Measurements from ENCODE around the gene ATP2A1.
A peak's percentile ranks its signal among the peaks of the same experiment; 100 is the strongest.

ATP2A1 gene

GRCh38 chr16:28878083-28878926 lies at the start of gene ATP2A1:
Gene ATP2A1, plus strand, starts transcription at chr16:28878488. Its CDS starts 184 bp downstream, at chr16:28878672.
- H3K36me3 Mint-ChIP-seq (ENCODE audit: low read depth), result peaks cover 6% of the 10 kb centered on the region
- H3K27me3 Mint-ChIP-seq, result peaks cover 9% of the 10 kb centered on the region
- peaks cover 29% of the 10 kb centered on the region for H3K4me1 Mint-ChIP-seq (ENCODE audit: low read depth)
- no peaks in the 10 kb centered on the region for H3K9me3 Mint-ChIP-seq
- H3K27ac Mint-ChIP-seq, result peak within 1 kb of the TSS; percentile 78
- H3K4me3 Mint-ChIP-seq, result peak within 1 kb of the TSS; percentile 87

DNA sequence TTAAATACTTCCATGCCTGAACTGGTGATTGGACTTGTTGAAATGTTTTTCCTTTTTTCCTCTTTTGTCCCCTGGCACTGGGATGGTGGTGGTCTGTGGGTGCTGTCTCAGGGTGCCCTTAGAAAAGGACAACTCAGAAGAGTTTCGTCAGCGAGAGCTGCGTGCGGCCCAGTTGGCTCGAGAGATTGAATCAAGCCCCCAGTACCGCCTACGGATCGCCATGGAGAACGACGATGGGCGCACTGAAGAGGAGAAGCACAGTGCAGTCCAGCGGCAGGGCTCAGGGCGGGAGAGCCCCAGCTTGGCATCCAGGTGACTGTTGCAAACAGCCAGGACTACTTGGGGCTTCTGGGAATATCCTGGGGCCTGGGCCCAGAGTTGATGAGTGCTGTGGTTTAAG lies 48.5 kb upstream of the ATP2A1 start:
- peaks cover 89% of the 10 kb centered on the region for H3K36me3 Mint-ChIP-seq (ENCODE audit: low read depth)
- no peak overlapping the region for H3K4me3 Mint-ChIP-seq
- H3K27me3 Mint-ChIP-seq, result no peaks in the 10 kb centered on the region
- no peaks in the 10 kb centered on the region for H3K9me3 Mint-ChIP-seq
- no peak overlapping the region for H3K27ac Mint-ChIP-seq
- peaks cover 37% of the 10 kb centered on the region for H3K4me1 Mint-ChIP-seq (ENCODE audit: low read depth)

DNA sequence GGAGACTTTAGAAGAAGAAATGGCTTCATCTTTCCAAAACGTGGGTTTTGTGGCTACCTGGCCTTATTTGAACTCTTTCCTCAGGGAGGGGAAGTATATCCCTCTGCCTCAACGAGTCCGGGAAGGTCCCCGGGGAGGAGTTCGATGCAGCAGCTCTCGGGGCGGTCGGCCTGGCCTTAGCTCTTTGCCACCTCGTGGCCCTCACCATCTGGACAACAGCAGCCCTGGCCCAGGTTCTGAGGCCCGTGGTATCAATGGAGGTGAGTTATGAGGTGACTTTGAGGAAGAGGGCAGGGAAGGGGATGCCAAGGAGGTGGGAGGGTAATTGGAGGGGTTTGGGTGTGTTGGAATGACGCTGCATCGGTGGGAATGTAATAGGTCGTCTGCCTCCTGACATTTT lies 47.8 kb upstream of the ATP2A1 start:
- Mint-ChIP-seq H3K36me3 (ENCODE audit: low read depth) (peaks cover 89% of the 10 kb centered on the region), H3K4me1 (ENCODE audit: low read depth) (peaks cover 29% of the 10 kb centered on the region), H3K27ac (peak overlapping the region; percentile 71), H3K9me3 (no peaks in the 10 kb centered on the region), H3K4me3 (no peak overlapping the region), H3K27me3 (no peaks in the 10 kb centered on the region)

- Mint-ChIP-seq H3K4me1 (ENCODE audit: low read depth) (peaks cover 10% of the 10 kb centered on the region), H3K27ac (no peak overlapping the region), H3K9me3 (no peaks in the 10 kb centered on the region), H3K27me3 (no peaks in the 10 kb centered on the region), H3K36me3 (ENCODE audit: low read depth) (peaks cover 81% of the 10 kb centered on the region), H3K4me3 (no peak overlapping the region)
Observed at GRCh38 chr16:28834349-28834748, 43.9 kb upstream of the ATP2A1 start.

DNA sequence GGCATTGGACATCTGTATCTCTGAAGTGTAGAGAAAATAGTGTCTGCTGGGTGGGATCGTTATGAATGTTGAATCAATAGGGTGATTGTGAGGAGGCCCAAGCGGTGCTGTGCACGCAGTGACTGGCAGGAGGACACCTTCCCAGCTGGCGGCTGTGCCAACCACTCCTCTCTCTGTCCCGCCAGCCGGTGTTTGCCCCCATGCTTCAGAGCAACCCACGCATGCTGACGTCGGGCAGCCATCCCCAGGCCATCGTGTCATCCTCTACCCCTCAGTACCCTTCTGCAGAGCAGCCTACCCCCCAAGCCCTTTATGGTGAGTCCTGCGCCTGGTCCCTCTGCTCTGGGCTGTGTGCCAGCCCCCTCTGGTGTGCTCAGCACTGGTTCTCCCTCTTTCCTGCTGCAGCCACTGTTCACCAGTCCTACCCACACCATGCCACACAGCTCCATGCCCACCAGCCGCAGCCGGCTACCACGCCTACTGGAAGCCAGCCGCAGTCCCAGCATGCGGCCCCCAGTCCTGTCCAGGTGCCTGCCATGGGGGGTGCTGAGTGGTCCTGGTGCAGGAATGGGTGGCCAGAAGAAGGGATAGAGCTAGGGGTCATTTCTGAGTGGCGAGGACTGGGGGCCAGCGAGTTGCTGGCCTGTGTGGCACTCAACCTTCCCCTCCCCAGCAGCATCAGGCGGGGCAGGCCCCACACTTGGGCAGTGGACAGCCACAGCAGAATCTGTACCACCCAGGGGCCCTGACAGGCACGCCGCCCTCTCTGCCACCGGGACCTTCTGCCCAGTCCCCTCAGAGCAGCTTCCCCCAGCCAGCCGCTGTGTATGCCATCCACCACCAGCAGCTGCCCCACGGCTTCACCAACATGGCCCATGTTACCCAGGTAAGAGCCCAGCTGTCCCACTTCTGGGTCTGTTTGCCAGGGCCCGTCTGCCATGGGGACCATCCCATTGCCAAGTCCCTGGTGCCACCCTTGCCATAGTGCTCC lies 43.1 kb upstream of the ATP2A1 start:
- H3K27ac Mint-ChIP-seq, result peak overlapping the region; percentile 23

GRCh38 chr16:28835864-28836760 lies 42.2 kb upstream of the ATP2A1 start:
- Mint-ChIP-seq H3K36me3 (ENCODE audit: low read depth) (peaks cover 65% of the 10 kb centered on the region), H3K9me3 (no peaks in the 10 kb centered on the region), H3K27ac (no peak overlapping the region), H3K4me3 (no peak overlapping the region), H3K27me3 (no peaks in the 10 kb centered on the region), H3K4me1 (ENCODE audit: low read depth) (peaks cover 8% of the 10 kb centered on the region)

More for the DNA sequence above, 43.1 kb upstream of the ATP2A1 start:
- Mint-ChIP-seq H3K4me1 (ENCODE audit: low read depth) (peaks cover 8% of the 10 kb centered on the region), H3K27me3 (no peaks in the 10 kb centered on the region), H3K4me3 (no peak overlapping the region), H3K9me3 (no peaks in the 10 kb centered on the region), H3K36me3 (ENCODE audit: low read depth) (peaks cover 73% of the 10 kb centered on the region)

- H3K36me3 Mint-ChIP-seq (ENCODE audit: low read depth), result peaks cover 70% of the 10 kb centered on the region
- H3K4me3 Mint-ChIP-seq, result no peak overlapping the region
- H3K4me1 Mint-ChIP-seq (ENCODE audit: low read depth), result peaks cover 8% of the 10 kb centered on the region
- H3K27me3 Mint-ChIP-seq, result no peaks in the 10 kb centered on the region
- H3K9me3 Mint-ChIP-seq, result no peaks in the 10 kb centered on the region
- H3K27ac Mint-ChIP-seq, result no peak overlapping the region
Observed at GRCh38 chr16:28836761-28837064, 41.6 kb upstream of the ATP2A1 start.

DNA sequence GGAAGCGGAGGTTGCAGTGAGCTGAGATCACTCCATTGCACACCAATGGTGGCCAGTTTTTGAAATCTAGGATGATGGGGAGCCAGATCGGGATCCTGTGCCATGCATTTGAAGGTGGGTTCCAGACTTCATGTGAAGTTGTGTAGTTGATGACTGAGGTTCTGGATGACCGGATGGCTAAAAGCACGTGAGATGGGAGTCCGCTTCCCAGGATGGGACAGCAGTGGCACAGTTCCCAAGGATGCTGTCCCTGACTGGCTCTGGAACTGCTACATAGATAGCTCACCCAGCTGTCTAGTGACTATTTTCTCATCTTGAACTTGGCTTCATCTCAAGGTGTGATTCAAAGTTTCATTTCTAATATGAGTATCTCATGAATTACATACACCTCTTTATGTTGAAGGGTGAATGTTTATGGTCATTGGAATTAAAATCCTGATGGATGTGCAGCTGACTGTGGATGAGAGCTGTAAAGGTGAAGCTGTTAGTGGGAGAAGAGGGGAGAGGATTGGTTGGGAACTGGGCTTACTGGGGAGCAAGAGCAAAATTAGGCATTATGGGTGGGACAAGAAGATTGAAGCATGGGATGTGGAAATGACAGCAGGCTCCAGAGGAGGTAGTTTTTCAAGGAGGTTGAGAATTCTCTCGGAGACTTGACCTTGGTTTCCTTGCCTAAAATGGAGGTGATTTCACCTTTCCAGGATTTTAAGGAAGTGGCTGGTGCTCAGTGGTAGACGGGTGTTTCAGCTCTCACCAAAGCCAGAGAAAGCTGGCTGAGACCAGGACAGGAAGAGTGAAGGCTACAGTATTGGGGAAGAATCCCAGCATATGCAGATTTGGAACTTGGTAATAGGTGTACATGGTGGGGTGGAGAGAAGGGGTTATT lies 40.4 kb upstream of the ATP2A1 start:
- no peaks in the 10 kb centered on the region for H3K9me3 Mint-ChIP-seq
- H3K36me3 Mint-ChIP-seq (ENCODE audit: low read depth), result peaks cover 71% of the 10 kb centered on the region
- peaks cover 8% of the 10 kb centered on the region for H3K4me1 Mint-ChIP-seq (ENCODE audit: low read depth)
- H3K27ac Mint-ChIP-seq, result peak overlapping the region; percentile 49
- H3K27me3 Mint-ChIP-seq, result no peaks in the 10 kb centered on the region
- H3K4me3 Mint-ChIP-seq, result no peak overlapping the region

DNA sequence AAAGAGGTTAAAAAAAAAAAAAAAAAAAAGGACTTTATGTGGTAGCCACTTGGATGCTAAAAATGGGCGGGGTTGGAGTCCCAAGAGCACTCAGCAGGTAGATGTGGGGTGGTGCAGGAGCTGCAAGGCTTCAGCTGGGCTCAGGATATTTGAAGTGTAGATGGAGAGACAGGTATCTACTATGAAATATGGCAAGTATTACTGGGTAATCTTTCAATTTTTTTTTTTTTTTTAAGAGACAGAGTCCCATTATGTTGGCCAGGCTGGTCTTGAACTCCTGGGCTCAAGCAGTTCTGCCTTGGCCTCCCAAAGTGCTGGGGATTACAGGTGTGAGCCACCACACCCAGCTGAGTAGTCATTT lies 39.8 kb upstream of the ATP2A1 start:
- Mint-ChIP-seq H3K27me3 (no peaks in the 10 kb centered on the region), H3K4me1 (ENCODE audit: low read depth) (peaks cover 8% of the 10 kb centered on the region), H3K27ac (no peak overlapping the region), H3K36me3 (ENCODE audit: low read depth) (peaks cover 71% of the 10 kb centered on the region), H3K9me3 (no peaks in the 10 kb centered on the region), H3K4me3 (no peak overlapping the region)

DNA sequence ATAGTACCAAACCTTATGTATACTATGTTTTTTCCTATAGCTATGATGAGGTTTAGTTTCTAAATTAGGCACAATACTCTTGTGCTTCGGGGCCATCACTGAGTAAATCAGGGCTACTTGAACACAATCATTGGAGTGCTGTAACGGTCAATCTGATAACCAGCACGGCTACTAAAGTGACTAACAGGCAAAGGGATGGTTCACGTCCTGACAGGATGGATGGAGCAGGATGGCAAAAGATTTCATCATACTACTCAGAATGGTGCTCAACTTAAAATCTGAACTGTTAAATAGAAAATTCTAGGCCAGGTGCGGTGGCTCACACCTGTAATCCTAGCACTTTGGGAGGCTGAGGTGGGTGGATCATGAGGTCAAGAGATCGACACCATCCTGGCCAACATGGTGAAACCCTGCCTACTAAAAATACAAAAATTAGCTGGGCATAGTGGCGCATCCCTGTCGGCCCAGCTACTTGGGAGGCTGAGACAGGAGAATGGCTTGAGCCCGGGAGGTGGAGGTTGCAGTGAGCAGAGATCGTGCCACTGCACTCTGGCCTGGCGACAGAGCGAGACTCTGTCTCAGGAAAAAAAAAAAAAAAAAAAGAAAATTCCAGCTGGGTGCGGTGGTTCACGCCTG lies 39.2 kb upstream of the ATP2A1 start:
- Mint-ChIP-seq H3K36me3 (ENCODE audit: low read depth) (peaks cover 68% of the 10 kb centered on the region), H3K4me3 (no peak overlapping the region), H3K9me3 (no peaks in the 10 kb centered on the region)

GRCh38 chr16:28839899-28840298 lies 38.4 kb upstream of the ATP2A1 start:
- H3K36me3 Mint-ChIP-seq (ENCODE audit: low read depth), result peaks cover 72% of the 10 kb centered on the region
- no peaks in the 10 kb centered on the region for H3K9me3 Mint-ChIP-seq
- H3K27me3 Mint-ChIP-seq, result no peaks in the 10 kb centered on the region
- H3K4me1 Mint-ChIP-seq (ENCODE audit: low read depth), result peaks cover 14% of the 10 kb centered on the region
- H3K4me3 Mint-ChIP-seq, result no peak overlapping the region
- H3K27ac Mint-ChIP-seq, result peak overlapping the region; percentile 2

More for the DNA sequence above, 39.2 kb upstream of the ATP2A1 start:
- Mint-ChIP-seq H3K4me1 (ENCODE audit: low read depth) (peaks cover 6% of the 10 kb centered on the region), H3K27ac (no peak overlapping the region), H3K27me3 (no peaks in the 10 kb centered on the region)

- Mint-ChIP-seq H3K27me3 (no peaks in the 10 kb centered on the region), H3K9me3 (no peaks in the 10 kb centered on the region), H3K4me3 (no peak overlapping the region), H3K27ac (no peak overlapping the region), H3K4me1 (ENCODE audit: low read depth) (peaks cover 27% of the 10 kb centered on the region), H3K36me3 (ENCODE audit: low read depth) (peaks cover 65% of the 10 kb centered on the region)
Observed at GRCh38 chr16:28842696-28843095, 35.6 kb upstream of the ATP2A1 start.

- no peak overlapping the region for H3K4me3 Mint-ChIP-seq
- H3K27ac Mint-ChIP-seq, result peak overlapping the region; percentile 17
- peaks cover 28% of the 10 kb centered on the region for H3K4me1 Mint-ChIP-seq (ENCODE audit: low read depth)
- no peaks in the 10 kb centered on the region for H3K9me3 Mint-ChIP-seq
- H3K27me3 Mint-ChIP-seq, result no peaks in the 10 kb centered on the region
- peaks cover 54% of the 10 kb centered on the region for H3K36me3 Mint-ChIP-seq (ENCODE audit: low read depth)
Observed at GRCh38 chr16:28843766-28844165, 34.5 kb upstream of the ATP2A1 start.
